Upper lobe of left lung (tissue), 6 donors: Measurements from ENCODE around the gene P3H2. TPM values are rescaled to one million over a fixed set of nuclear protein-coding genes. Genes with fewer than 3 reads are reported as not detected.
"Not testable (repeated sequence)": the region's sequence is repeated elsewhere in the genome, so short reads cannot be mapped to it uniquely, and the experiment has no call there.

Experiments used
- ATAC-seq, 2 donors: fragments of 200-7000 bp; cut with Tn5 transposase; one replicate each; pipeline ENCODE4 v1.9.1; 2022; ENCODE audit warnings: mild to moderate bottlenecking in 2 of 2, moderate library complexity in 2 of 2; ENCODE audit not compliant: low FRiP score in 2 of 2
- DNase-seq, 2 donors: peaks; one replicate each; pipeline ENCODE4 v3.0.0-alpha.2; 2019 to 2020
- H3K27ac ChIP-seq, 4 donors: fragments of 200-600 bp; sonication (generic); one replicate each; pipeline ENCODE4 v1.5.1; 2016 to 2019
- H3K27me3 ChIP-seq, 4 donors: fragments of 200-600 bp; sonication (generic); one replicate each; pipeline ENCODE4 v1.5.1; 2017 to 2019
- H3K36me3 ChIP-seq, 4 donors: fragments of 200-600 bp; sonication (generic); one replicate each; pipeline ENCODE4 v1.5.1; 2016 to 2019
- H3K4me1 ChIP-seq, 4 donors: fragments of 200-600 bp; sonication (generic); one replicate each; pipeline ENCODE4 v1.5.1; 2018 to 2019
- H3K4me3 ChIP-seq, 4 donors: fragments of 200-600 bp; sonication (generic); one replicate each; pipeline ENCODE4 v1.5.1; 2017 to 2019; ENCODE audit warnings: mild to moderate bottlenecking in 2 of 4, moderate library complexity in 1 of 4
- H3K9me3 ChIP-seq, 4 donors: fragments of 200-600 bp; sonication (generic); one replicate each; pipeline ENCODE4 v1.5.1; 2018 to 2019
- CTCF ChIP-seq, 6 experiments: fragments of 450-650 bp in 4 of 6; fragments of 200-600 bp in 2 of 6; sonication (generic) in 2 of 6; IDR thresholded peaks; one replicate each; pipeline ENCODE4 v1.5.1; 2016 to 2019; ENCODE audit warnings: antibody characterized with exemption in 6 of 6
- EP300 ChIP-seq, 4 donors: sonication (generic); formaldehyde crosslinking; IDR thresholded peaks; one replicate each; pipeline ENCODE4 v1.5.1; 2017; ENCODE audit warnings: antibody characterized with exemption in 4 of 4, control low read depth in 2 of 4
- POLR2A ChIP-seq, 4 donors: fragments of 450-650 bp; IDR thresholded peaks; one replicate each; pipeline ENCODE4 v1.5.1; 2016 to 2017; ENCODE audit warnings: antibody characterized with exemption in 4 of 4, mild to moderate bottlenecking in 2 of 4
- POLR2AphosphoS5 ChIP-seq, 2 donors: sonication (generic); formaldehyde crosslinking; IDR thresholded peaks; one replicate each; pipeline ENCODE4 v1.5.1; 2017; ENCODE audit warnings: antibody characterized with exemption in 2 of 2
- WGBS, 2 donors: methylation state at CpG; one replicate each; pipeline ENCODE4 v1.1.5; 2017 to 2018; 5-methylcytosine and 5-hydroxymethylcytosine counted together
- total RNA-seq, 6 donors: library from RNA; depleted of rRNA in 4 of 6; stranded (reverse); fragments of >200 nt in 4 of 6; gene quantifications; one replicate each; pipeline versions ENCODE4 v1.1.0 to v1.2.1, GENCODE V29; 2016 to 2021
- donor health status: DM: no; HTN: no; CAD: no; lungs with moderate emphysema.
- donor health status: DM: no; HTN: yes; CAD: no; lungs with severe emphysema.

Gene P3H2
- total RNA-seq, 6 donors from 2014 or later = 42.2 to 114 (median 63.0) TPM

GRCh38 chr3:190072856-190073255, 47.8 kb downstream of the P3H2 start:
- ATAC-seq = no peak
- H3K4me3 ChIP-seq = no peak overlapping the region
- H3K9me3 ChIP-seq = no peaks in the 10 kb centered on the region
- 29 to 60% methylated on average over 1 of the region's 1 CpG for WGBS, 2 donors
- no peaks in the 10 kb centered on the region for H3K27me3 ChIP-seq
- H3K27ac ChIP-seq = peak overlapping the region in 1 of 4 donors; percentile 44
- no peak for DNase-seq
- H3K36me3 ChIP-seq = no peaks in the 10 kb centered on the region
- peaks cover 0 to 11% (median 9%) of the 10 kb centered on the region in 4 donors for H3K4me1 ChIP-seq
- TF ChIP-seq EP300 (IDR thresholded peaks at IDR 0.05) (no peak), CTCF (IDR thresholded peaks at IDR 0.05) (no peak), POLR2AphosphoS5 (IDR thresholded peaks at IDR 0.05) (no peak), POLR2A (IDR thresholded peaks at IDR 0.05) (no peak)

GRCh38 chr3:190071921-190072320, 48.8 kb downstream of the P3H2 start:
- not testable (repeated sequence) for H3K9me3 ChIP-seq, ATAC-seq, H3K36me3 ChIP-seq, H3K27ac ChIP-seq, DNase-seq, H3K4me3 ChIP-seq, H3K27me3 ChIP-seq
- peaks cover 0 to 11% (median 7%) of the 10 kb centered on the region in 4 donors for H3K4me1 ChIP-seq
- 91 to 99% methylated on average over 9 of the region's 9 CpGs for WGBS, 2 donors

GRCh38 chr3:190070622-190071347, 49.9 kb downstream of the P3H2 start:
- 49 to 55% methylated on average over 5 of the region's 5 CpGs for WGBS, 2 donors

GRCh38 chr3:190065204-190065603, 55.5 kb downstream of the P3H2 start:
- H3K9me3 ChIP-seq = no peaks in the 10 kb centered on the region
- ATAC-seq (no peak), DNase-seq (no peak)
- H3K4me3 ChIP-seq = no peak overlapping the region
- TF ChIP-seq EP300 (IDR thresholded peaks at IDR 0.05) = no peak
- TF ChIP-seq POLR2A (IDR thresholded peaks at IDR 0.05) = no peak
- TF ChIP-seq POLR2AphosphoS5 (IDR thresholded peaks at IDR 0.05) = no peak
- TF ChIP-seq CTCF (IDR thresholded peaks at IDR 0.05) = no peak
- 88 to 91% methylated on average over 2 of the region's 2 CpGs for WGBS, 2 donors
- H3K4me1 ChIP-seq = no peaks in the 10 kb centered on the region
- H3K36me3 ChIP-seq = no peaks in the 10 kb centered on the region
- H3K27ac ChIP-seq = no peak overlapping the region
- H3K27me3 ChIP-seq = no peaks in the 10 kb centered on the region

More at GRCh38 chr3:190070622-190071347, 49.9 kb downstream of the P3H2 start:
- H3K4me1 ChIP-seq = peaks cover 0 to 5% (median 2%) of the 10 kb centered on the region in 4 donors
- H3K9me3 ChIP-seq = no peaks in the 10 kb centered on the region
- ATAC-seq (no peak), DNase-seq (no peak)
- no peaks in the 10 kb centered on the region for H3K27me3 ChIP-seq
- no peaks in the 10 kb centered on the region for H3K36me3 ChIP-seq
- no peak overlapping the region for H3K4me3 ChIP-seq
- TF ChIP-seq CTCF (IDR thresholded peaks at IDR 0.05) (no peak), POLR2A (IDR thresholded peaks at IDR 0.05) (no peak), POLR2AphosphoS5 (IDR thresholded peaks at IDR 0.05) (no peak)
- no peak overlapping the region for H3K27ac ChIP-seq

GRCh38 chr3:190064659-190065058, 56.0 kb downstream of the P3H2 start:
- H3K27ac ChIP-seq = no peak overlapping the region
- no peaks in the 10 kb centered on the region for H3K4me1 ChIP-seq
- no peak overlapping the region for H3K4me3 ChIP-seq
- TF ChIP-seq EP300 (IDR thresholded peaks at IDR 0.05) (no peak), POLR2A (IDR thresholded peaks at IDR 0.05) (no peak), CTCF (IDR thresholded peaks at IDR 0.05) (no peak), POLR2AphosphoS5 (IDR thresholded peaks at IDR 0.05) (no peak)
- H3K9me3 ChIP-seq = no peaks in the 10 kb centered on the region
- DNase-seq (no peak), ATAC-seq (no peak)
- no peaks in the 10 kb centered on the region for H3K36me3 ChIP-seq
- WGBS, 2 donors = 72 to 78% methylated on average over 2 of the region's 2 CpGs
- no peaks in the 10 kb centered on the region for H3K27me3 ChIP-seq
